ENCODE measurements around the gene TENT5C.

GRCh38 chr1:117589544-117589943, 16.3 kb upstream of the TENT5C start:
- TF ChIP-seq CTCF (IDR thresholded peaks at IDR 0.05; ENCODE audit: insufficient read depth, low read length) (no peak), POLR2AphosphoS5 (IDR thresholded peaks at IDR 0.05; ENCODE audit: low read depth) (no peak), GABPA (IDR thresholded peaks at IDR 0.05; ENCODE audit: low read depth) (no peak)
